GM10266 (cell line): ENCODE results near the gene MAGI3.

Experiments used
- DNase-seq: peaks from one replicate; pipeline ENCODE4 v3.0.0; 2012; ENCODE audit errors: extremely low spot score
- CTCF ChIP-seq: IDR thresholded peaks from 2 replicates; pipeline ENCODE4 v1.5.1; 2012; ENCODE audit warnings: mild to moderate bottlenecking, low read depth; ENCODE audit not compliant: control insufficient read depth, insufficient read depth; ENCODE audit errors: missing control alignments

The MAGI3 gene

GRCh38 chr1:113657556-113658063, 267.3 kb downstream of the MAGI3 start:
- DNase-seq = no peak
- TF ChIP-seq CTCF = no peak

- no peak for TF ChIP-seq CTCF
- no peak for DNase-seq
Observed at GRCh38 chr1:113659035-113659434, 268.7 kb downstream of the MAGI3 start.

DNA sequence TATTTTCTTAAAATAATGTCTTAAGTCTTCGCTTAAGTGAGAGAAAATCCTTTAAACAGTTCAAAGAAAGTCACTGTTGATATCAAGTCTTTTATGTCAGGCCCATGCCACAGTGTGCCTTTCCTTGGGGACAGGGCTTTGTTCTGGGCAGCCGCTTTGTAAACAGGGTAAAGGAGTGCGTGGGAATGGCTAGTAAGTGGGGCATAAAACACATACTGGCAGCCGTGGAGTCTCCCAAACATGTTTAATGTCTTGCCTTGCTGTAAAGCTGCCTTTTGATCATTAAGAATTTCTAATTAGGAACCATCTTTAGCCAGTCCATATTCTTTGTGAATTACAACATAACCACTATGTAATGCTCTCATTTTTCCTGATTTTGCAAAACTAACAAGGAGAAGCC, 269.2 kb downstream of the MAGI3 start:
- DNase-seq = no peak
- TF ChIP-seq CTCF = no peak

GRCh38 chr1:113660088-113660487, 269.8 kb downstream of the MAGI3 start:
- no peak for TF ChIP-seq CTCF
- DNase-seq = no peak

DNA sequence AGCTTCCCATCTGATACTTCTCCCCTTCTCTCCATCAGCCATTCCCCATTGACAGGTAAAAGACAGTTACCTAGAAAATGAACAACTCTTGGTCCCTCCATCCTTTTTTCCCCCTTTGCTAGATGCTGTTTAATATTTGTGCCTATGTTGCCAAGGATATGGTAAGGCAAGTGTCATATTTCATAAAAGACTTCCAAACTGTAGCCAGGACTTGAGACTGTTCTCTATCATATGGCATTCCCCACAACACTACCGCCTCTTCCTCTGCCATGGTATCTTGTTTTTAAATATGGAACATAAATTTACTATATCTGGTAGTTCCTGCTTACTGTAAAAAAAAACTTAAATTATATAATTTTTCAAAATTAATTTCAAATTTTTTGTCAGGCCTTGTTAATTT, 271.8 kb downstream of the MAGI3 start:
- no peak for DNase-seq
- TF ChIP-seq CTCF = no peak

GRCh38 chr1:113663165-113663951, 273.0 kb downstream of the MAGI3 start:
- DNase-seq = no peak

More at GRCh38 chr1:113663165-113663951, 273.0 kb downstream of the MAGI3 start:
- no peak for TF ChIP-seq CTCF
